Limb (tissue), 2 donors: Measurements from ENCODE around the gene TRAF2.
"Not testable (repeated sequence)": the region's sequence is repeated elsewhere in the genome, so short reads cannot be mapped to it uniquely, and the experiment has no call there.

Experiments
- DNase-seq, 2 donors: peaks; one replicate each; pipeline ENCODE4 v3.0.0-alpha.2; 2016; ENCODE audit errors: extremely low spot score in 2 of 2

TRAF2 gene, protein sequence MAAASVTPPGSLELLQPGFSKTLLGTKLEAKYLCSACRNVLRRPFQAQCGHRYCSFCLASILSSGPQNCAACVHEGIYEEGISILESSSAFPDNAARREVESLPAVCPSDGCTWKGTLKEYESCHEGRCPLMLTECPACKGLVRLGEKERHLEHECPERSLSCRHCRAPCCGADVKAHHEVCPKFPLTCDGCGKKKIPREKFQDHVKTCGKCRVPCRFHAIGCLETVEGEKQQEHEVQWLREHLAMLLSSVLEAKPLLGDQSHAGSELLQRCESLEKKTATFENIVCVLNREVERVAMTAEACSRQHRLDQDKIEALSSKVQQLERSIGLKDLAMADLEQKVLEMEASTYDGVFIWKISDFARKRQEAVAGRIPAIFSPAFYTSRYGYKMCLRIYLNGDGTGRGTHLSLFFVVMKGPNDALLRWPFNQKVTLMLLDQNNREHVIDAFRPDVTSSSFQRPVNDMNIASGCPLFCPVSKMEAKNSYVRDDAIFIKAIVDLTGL

DNA sequence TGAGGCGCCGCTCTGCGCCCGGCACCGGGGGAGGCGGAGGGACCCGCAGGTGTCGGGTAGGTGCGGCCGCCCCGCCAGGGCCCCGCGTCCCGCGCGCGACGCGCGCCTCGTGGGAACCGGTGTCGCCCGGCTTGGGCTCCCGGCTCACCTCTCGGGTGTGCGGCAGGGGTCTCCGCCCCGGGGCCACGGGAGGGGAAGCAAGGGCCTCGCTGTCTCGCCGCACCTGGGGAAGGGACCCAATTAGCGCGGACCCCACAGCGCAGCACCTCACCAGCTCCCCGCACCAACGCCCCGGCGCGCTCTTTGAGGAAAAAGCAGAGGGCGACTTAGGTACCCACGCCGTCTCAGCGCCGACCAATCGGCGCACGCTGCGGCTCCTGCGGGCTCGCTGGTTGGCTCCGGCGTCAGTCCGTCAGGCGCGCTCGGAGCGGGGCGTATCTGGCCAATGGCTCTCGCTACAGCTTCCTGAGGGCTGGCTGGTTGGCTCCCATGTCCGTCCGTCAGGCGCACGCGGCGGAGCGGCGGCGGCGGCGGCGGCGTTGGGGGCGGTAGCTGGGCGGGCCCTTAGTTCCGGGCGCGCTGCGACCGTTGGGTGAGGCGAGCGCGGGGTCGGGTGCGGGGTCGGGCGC is at the start of gene TRAF2:
Gene TRAF2, plus strand, starts transcription at position 567 of the 629 bp plus-strand sequence. CDS start 12,225 bp downstream, outside the sequence.
- DNase-seq = peak; percentile 98 to 99

DNA sequence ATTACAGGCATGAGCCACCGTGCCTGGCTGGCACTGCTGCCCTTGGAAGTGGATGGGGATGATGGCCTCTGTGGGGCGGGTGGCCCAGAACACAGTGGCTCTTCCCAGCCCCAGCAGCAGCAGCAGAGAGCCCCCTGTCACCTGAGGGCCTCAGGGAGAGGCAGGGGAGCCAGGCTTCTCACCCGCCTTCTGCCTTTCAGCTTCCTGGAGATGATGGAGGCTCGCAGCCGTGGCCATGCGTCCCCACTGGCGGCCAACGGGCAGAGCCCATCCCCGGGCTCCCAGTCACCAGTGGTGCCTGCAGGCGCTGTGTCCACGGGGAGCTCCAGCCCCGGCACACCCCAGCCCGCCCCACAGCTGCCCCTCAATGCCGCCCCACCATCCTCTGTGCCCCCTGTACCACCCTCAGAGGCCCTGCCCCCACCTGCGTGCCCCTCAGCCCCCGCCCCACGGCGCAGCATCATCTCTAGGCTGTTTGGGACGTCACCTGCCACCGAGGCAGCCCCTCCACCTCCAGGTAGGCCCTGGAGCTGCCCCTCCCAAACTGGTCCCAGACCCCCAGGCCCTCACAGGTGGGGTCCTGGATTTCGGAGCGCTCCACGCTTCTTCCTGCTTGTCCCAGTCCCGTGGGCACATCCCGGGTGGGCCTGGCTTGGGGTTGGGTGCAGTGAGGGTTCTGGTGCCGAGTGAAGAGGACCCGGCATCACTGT is 49.0 kb upstream of the TRAF2 start:
- peak in 1 of 2 donors; percentile 21 for DNase-seq

DNA sequence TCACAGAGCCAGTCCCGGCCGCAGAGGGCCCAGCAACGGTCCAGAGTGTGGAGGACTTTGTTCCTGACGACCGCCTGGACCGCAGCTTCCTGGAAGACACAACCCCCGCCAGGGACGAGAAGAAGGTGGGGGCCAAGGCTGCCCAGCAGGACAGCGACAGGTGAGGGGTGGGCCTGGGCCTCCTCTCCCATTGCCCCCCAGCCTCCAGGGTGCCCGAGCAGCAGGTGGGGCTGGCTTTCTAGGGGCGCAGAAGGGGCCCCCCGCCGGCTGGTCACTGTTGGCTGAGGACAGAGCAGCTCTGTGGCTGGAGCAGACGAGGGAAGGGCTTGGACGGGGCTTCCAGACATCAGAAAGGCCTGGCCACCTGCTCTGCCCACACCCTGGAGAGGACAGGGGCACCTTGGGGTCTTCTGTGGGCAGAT is 48.4 kb upstream of the TRAF2 start:
- peak in 1 of 2 donors; percentile 26 for DNase-seq

DNA sequence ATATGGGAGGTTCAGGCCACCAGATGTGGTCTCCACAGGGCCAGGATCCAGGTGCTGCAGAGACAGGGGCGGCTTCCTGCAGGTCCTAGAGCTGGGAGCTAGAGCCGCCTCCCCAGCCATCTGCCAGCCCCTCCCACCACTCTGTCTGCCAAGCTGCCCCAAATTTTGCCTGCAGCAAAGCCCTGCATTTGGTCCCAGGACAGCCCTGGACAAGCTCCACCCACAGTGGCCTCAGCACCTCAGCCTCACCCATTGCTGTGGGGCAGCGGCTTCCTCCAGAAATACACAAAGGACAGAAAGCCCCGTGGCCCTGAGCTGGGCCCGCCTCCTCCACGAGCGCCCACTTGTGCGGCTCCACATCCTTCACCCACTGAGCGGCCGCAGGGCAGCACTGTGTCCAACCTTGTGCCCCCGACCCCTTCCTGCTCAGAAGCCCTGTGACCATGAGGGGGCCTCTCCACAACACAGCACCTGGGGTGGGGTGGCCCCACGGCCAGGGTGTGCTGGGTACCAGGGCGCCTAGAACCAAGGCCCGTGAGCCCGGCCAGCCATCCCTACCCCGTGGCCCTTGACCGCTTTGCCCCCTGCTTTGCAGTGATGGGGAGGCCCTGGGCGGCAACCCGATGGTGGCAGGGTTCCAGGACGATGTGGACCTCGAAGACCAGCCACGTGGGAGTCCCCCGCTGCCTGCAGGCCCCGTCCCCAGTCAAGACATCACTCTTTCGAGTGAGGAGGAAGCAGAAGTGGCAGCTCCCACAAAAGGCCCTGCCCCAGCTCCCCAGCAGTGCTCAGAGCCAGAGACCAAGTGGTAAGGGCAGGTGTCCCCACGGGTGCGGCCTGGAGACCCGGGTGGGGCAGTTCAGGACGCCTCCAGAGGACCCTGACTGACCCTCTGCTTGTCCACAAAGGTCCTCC is 47.7 kb upstream of the TRAF2 start:
- peak in 1 of 2 donors; percentile 28 for DNase-seq

DNA sequence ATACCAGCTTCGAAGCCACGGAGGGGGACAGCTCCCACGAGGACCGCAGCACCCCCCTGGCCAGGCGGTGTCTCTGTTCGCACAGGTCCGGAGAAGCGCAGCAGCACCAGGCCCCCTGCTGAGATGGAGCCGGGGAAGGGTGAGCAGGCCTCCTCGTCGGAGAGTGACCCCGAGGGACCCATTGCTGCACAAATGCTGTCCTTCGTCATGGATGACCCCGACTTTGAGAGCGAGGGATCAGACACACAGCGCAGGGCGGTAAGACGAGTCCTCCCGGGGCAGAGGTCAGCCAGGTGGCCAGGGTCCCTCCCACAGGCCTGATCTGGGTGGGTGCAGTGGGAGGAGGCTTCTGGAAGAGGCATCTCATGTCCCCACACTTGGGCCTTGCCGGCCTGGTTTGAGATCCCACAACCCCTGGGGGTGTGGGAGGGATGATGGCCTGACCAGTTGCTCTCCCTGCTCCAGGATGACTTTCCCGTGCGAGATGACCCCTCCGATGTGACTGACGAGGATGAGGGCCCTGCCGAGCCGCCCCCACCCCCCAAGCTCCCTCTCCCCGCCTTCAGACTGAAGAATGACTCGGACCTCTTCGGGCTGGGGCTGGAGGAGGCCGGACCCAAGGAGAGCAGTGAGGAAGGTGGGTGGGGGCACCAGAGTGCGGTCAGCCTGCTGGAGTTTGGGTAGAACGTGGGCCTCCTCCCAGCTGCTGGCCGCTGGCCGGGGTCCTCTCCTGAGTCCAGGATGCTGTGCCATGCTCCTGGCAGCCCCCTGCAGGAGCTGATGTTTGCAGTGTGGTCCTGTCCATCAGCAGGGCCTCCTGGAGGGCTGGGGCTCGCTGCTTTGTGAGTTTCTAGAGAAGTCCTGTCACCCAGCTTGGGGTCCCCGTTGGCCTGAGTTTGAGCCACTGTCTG is 46.8 kb upstream of the TRAF2 start:
- DNase-seq = no peak

DNA sequence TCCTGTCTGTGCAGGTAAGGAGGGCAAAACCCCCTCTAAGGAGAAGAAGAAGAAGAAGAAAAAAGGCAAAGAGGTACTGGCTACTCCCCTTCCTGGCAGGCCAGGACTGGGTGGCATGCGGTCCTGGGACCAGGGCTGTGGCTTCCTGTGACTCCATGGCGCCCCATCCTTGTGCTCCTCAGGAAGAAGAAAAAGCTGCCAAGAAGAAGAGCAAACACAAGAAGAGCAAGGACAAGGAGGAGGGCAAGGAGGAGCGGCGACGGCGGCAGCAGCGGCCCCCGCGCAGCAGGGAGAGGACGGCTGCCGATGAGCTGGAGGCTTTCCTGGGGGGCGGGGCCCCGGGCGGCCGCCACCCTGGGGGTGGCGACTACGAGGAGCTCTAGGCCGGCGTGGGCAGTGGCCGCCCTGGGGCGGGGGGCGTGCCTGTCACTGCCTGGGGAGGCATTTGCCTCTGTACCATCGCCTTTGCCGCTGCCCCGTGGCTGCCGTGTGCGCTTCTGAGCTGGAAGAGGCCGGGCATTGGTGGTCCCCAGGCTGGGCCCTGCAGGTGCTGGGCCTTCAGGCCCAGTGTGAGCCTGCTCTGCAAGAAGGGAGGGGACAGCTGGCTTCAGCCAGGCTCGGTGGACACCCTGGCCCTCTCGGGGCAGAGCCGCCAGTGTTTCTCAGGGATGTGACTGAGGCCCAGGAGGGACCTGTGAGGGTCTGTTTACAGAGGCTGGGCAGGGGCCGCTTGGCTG is 46.0 kb upstream of the TRAF2 start:
- DNase-seq = no peak

DNA sequence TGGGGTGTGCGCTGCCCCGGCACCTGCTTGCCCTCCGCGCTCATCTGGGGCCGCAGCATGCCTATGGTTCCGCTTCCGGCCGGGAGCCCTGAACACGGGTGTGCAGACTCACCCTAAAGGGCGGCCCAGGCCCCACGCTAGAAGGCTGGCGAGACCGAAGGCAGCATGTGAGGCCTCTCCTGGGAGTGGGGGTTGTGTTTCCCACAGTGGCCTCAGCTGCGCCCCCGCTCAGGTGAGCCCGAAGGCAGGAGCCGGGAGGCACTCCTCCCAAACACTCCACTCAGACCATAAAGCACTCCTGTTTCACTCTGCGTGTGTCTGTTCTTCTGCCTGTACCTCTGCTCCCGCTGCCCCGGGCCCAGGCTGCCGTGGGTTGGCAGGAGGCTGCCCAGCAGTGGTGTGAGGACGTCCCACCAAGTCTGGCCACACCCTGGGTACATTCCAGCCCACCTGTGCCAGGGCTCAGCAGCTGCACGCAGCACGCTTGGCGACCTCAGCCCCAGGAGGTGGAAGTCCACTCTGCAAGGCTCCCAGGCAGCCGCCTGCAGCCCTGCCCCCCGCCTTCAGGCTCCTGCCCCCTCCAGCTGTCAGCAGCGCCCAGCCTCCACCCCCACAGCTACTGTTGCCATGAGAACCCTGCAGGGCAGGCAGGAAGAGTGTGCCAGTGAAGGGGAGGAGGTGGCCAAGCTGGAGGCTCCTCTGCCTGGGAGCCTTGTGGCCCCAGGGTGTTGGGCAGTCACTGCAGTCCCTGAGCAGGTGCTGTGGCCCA is 45.3 kb upstream of the TRAF2 start:
- DNase-seq = no peak

DNA sequence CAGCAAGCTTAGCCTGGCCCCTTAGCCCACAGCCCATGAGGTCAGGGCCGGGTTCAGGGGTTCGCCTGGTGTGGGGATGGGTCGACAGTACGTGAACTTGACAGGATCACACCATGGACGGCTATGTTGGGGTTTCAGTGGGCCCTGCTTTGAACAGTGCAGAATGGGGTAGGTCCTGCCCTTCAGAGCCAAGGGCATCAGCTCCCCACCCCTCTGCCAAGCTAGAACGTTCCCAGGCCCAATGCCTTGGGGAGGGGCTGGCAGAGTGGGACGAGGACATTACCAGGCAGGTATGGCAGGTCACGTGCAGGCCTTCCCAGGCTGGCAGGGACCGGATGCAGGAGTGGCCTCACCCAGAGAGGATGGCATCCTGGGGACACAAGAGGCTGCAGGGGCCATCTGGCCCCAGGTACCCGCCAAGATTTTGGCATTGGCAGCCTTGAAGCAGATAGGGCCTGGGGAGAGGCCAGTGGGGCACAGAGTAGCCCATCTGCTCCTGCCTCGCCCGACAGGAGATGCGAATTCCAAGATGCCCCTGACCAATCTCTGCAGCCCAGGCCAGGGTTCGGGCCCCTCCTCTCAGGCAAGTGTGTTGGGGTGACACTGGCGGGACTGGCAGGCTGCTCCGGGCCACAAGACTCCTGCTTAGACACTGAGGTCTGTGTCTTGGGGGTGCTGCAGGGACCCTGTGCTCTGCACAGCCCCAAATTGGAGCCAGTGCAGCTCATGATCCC is 44.5 kb upstream of the TRAF2 start:
- not testable (repeated sequence) for DNase-seq

DNA sequence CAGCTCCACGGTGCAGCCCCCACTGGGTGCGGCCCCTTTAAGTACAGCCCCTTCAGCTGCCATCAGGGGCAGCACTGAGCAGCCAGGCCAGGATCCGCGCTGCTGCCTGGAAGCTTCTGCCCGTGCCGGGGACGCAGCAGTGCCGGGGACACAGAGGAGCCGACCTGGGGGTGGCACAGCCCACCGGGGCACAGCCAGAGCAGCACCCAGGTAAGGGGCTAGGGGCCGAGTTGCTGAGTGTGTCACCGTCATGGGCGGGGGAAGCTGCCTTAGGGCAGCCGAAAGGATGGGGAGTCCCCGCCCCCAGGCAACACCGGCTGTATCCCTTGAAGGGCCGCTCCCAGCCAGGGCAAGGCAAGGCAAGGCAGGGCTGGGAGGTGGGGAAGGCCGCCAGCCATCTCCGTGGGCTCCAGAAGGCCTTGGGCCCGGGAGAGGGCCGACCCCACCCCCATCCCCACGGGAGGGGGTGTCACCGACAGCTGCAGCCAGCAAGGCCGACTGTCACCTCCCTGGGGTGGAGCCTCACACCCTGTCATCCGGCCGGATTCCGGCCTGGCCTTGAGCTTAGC is 43.9 kb upstream of the TRAF2 start, which contains the start of gene AJM1:
Gene AJM1, plus strand, starts transcription at position 99 of the 569 bp plus-strand sequence. CDS start 1,937 bp downstream, outside the sequence.
- DNase-seq = peak; percentile 72 to 90

DNA sequence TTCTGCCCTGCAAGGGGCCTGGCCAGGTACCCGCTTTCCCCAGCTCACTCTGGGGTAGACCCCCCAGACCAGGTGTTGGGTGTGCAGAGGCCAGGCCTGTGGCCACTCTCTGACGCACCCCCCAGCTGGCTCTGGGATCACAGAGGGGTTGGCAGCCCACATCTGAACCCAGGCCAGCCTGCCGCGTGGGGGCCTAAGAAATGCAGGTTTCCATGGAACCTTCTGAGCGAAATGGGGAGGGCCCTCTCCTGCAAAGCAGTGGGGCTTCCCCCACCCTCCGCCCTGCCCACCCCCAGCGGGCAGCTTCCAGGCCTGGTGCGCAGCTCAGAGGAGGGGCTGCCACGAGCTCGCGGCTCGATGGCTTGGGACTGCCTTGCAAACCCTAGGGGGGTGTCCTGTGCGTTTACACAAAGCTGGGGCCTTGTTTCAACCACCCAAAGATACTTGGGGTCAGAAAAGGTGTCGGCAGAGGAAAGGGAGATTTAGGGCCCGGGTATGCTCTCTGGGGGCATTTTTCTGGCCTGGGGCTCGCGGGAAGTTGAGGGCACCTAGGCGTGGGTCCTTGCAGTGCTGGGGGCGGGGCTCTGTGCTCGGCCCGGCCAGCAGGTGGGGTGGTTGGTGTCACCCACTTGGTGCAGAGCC is 43.0 kb upstream of the TRAF2 start:
- not testable (repeated sequence) for DNase-seq

DNA sequence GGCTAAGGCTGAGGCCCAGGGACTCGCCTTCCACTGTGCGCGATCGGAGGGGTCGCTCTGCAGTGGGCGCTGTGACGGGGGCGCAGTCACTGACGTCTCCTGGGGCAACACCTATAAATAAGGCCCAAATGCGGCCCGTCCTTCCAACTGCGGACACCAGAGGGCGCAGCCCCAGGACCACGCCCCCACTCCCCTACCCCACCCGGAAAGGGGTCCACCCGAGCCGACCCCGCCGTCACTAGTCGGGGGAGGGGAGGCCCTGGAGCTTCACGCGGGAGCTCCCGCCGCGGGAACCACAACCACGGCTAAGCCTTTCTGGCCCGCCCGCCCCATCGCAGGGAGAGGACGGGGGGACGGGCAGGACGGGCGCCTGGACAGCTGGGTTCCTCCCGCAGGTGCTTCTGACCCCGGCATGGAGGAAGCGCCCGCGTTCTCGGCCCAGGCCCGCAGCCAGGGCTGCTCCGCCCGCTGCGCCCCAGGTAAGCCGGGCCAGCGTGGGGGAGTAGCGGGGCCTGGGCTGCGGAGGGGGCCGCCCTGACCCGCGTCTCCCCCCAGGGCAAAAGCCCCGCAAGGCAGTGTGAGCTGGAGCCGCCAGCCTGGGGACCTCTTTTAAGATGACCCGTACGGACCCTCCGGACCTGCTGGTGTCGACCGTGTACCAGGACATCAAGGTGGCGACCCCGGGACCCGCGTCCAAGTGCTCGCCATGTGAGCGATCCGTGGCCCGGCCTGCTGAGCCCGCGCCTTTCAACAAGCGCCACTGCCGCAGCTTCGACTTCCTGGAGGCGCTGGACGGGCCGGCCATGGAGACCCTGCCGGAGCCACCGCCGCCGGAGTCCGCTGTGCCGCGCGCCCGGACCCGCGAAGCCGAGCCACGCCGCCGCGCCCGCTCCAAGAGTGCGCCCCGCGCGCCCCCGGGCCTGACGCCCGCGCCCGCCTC is 42.2 kb upstream of the TRAF2 start:
- DNase-seq = peak in 1 of 2 donors; percentile 76

DNA sequence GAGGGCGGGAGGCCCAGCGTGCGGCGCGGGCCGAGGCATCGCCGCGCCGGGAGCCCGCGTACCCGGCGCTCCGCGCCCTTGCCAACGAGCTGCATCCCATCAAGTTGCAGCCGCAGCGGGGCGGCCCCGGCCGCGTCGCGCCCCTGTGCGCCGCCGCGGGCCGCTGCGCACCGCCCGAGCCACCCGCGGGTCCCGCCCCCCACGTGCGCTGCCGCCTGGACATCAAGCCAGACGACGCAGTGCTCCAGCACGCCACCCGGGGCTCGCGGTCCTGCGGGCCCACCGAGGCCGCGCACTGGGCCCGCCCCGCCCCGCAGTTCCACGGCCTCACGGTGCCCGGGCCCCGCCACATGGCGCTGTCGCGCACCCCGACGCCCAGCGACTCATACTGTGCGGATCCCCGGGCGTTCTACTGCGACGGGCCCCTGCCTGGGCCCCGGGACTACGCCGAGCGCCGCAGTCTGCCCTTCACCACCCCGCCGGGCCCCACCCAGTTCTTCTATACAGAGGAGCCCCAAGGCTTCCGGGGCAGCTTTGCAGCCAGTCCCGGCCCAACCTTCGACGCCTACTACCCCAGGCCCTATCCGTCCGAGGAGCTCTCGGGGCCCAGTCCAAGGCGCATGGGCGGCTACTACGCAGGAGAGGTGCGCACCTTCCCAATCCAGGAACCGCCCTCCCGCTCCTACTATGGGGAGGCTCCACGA is 41.4 kb upstream of the TRAF2 start:
- no peak for DNase-seq

DNA sequence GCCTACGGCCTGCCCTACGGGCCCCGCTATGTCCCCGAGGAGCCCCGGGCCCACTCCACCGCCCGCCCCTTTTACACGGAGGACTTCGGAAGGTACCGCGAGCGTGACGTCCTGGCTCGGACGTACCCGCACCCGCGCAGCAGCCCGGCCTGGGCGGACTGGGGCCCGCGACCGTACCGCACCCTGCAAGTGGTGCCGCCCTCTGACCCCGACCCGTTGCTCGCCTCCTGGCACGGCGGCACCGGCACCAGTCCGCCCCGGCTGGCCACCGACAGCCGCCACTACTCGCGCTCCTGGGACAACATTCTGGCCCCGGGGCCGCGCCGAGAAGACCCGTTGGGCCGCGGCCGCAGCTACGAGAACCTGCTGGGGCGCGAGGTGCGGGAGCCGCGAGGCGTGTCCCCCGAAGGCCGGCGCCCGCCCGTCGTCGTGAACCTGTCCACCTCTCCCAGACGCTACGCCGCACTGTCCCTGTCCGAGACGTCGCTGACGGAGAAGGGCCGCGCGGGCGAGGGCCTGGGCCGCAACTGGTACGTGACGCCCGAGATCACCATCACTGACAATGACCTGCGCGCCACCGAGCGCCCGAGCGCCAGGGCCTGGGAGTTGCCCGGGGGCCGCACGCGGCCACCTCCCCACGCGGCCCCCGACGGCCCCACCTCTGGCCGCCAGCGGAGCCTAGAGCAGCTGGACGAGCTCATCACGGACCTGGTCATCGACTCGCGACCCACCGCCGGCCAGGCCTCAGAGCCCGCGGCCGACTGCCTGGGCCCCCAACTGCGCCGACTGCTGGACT is 40.7 kb upstream of the TRAF2 start:
- DNase-seq = no peak
